Embryonic facial prominence (tissue), 1 donor: ENCODE data around the gene FAM13C.
"Not testable (repeated sequence)": the region's sequence is repeated elsewhere in the genome, so short reads cannot be mapped to it uniquely, and the experiment has no call there.

Source experiments
- DNase-seq: peaks from one replicate; pipeline ENCODE4 v3.0.0-alpha.2; 2016; ENCODE audit errors: extremely low spot score

FAM13C gene

DNA sequence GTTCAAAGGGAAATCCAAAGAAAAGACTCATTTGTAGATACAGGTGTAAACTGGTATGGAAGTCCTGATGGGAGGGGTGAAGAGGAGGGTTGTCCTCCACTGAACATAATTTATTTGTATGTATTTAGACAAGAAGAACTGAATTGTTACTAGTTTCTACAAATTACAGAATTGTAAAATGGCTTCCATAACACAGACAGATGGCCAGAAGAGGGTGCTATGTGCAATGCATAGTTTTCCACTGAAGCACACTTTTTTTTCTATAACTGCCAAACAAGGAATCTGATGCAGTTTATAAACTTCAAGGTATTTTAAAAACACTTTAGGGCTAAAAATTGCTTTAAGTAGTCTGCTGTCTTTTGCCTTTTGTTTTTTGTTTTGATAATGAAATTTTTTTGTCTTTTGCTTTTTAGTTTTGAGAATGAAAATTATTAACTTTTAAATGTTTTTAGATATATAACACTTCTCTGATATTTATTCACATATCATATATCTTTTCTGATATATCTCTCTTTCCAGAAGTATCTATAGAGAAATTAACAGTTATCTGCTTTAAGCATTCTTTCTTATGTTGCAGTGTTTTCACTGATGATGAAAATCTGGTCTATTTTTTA lies 127.4 kb downstream of the FAM13C start:
- DNase-seq, result no peak

DNA sequence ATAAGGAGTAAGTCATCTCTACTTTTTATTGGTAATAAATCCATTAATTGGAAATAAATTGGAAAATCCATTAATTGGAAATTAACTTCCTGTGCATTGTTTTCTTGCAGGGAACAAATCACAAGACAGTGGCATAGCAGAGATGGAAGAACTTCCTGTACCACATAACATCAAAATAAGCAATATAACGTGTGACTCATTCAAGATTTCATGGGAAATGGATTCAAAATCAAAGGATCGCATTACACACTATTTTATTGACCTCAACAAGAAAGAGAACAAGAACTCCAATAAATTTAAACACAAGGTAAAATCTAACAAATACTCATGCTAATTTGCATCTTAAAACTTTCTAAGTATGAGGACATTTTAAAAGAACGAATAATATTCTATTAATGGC lies 128.2 kb downstream of the FAM13C start:
- DNase-seq, result no peak

DNA sequence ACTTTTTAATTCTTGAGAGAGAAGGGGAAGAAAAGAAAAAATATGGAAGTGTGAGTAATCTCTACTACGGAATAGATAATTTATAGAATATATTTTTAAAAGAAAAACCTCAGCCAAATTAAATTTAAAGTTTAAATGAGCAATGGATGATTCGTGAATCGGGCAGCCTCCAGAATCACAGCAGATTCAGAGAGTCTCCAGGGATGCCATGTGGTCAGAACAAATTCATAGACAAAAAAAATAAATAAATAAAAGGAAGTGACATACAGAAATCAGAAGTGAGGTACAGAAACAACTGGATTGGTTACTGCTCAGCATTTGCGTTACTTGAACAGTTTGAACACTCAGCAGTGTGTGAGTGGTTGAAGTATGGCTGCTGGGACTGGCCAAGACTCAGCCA lies 132.9 kb downstream of the FAM13C start:
- no peak for DNase-seq

DNA sequence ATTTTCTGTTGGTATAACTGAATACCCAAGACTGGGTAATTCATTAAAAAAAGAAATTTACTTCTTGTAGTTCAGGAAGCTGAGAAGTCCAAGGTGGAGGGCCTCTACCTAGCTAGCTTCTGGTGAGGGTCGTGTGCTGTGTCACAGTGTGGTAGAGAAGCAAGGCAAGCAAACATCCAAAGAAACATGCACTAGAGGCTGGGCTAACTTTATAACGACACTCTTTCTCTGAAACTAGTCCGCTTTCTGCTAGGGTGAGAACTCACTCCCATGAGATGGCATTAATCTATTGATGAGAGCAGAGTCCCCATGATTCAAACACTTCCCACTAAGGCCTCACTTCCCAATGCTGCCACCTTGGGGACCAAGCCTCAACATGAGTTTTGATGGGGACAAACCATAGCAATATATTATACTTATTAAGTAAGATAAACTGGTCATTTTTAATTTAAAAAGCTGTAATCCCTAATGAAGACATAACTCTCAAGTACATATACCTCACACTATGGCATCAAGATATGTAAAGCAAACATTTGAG lies 135.1 kb downstream of the FAM13C start:
- DNase-seq, result no peak

DNA sequence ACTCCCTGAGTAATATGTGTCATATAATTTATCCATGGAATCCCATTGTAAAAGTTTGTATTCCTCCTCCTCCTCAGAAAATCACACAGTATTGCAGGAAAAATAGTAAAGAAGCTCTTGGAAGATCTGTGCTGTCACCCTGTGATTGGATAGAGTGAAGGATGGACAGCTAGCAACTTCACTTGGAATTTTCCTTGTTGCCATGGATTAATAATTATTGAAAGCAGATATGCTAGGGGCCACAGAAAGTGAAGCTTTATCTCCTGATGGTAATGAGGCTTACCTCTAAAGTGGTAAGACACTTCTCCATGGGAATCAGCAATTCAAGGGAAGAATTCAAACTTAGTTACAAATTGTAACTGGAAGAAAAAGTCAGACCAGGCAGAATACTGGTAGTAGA lies 137.1 kb downstream of the FAM13C start:
- no peak for DNase-seq

DNA sequence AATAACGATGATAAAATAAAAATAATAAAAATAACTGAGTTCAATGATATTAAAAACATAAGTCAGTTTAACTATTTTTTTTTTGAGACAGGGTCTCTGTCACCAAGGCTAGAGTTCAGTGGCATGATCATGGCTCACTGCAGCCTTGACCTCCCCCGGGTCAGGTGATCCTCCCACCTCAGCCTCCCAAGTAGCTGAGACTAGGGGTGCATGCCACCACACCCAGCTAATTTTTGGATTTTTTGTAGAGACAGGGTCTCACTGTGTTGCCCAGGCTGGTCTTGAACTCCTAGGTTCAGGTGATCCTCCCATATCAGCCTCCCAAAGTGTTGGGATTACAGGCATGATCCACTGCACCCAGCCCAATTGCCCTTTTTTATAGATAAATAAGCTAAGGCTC lies 138.8 kb downstream of the FAM13C start:
- DNase-seq, result not testable (repeated sequence)

DNA sequence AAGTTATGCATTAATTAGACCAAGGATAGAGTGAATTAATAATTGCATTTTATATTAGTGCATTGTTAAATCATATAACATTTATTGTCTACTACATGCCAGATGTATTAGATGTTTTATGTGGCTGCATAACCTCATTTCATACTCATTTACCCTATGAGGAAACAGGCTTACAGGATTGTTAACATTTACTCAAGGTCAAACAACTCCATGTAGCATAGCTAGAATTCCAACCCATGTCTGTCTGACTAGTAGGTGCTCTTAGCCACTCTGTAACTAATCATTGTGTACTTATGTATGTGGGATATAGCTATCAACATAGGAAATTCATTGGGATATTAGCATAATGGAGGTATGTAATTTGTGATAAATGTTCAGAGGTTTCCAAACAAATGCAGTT lies 139.6 kb downstream of the FAM13C start:
- no peak for DNase-seq

DNA sequence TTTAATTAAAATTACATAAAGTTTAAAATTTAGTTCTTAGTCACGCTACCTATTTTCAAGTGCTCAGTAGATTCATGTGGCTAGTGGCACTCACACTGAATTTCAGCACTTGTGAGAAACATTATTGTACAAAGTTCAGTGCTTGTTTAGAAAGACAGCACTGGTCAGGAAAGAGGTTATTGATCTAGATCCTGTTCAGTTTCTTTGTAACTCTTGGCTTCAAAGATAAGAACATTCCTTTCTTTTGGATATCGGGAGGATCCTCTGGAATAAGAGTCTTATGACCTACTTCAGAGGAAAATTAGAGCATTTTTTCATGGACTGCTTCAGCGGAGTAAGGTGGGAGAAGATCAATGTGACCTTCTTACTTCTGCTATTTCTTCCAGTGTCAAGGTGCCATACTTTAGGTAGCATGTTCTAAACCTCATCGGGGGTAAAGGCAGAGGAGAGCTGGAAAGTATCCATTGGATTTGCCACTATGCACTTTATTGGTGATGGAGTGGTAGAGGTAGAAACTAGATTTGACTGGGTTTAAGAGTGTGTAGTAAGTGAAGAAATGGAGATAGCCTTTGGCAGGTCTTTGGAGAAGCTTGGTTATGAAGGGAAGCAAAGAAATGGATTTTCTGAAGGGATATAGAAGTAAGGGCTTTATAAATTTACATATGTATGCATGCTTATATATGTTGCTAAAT lies 146.0 kb downstream of the FAM13C start:
- no peak for DNase-seq

DNA sequence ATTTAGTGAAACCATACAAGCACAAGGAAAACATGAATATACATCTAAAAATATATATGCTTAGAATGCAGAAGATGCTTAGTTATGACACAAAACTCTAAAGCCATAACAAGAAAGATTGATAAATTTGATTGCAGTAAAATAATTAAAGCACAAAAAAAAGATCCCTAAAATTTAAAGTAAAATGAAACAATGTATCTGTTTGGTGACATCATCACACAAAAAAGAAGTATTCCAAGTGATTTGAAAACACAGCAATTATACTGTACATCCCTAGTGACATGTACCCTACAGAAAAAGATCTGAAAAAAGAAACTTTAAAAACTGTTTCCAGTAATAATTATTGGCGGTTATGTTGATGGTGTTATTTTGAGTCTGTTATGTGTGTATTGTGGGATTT lies 148.2 kb downstream of the FAM13C start:
- no peak for DNase-seq

DNA sequence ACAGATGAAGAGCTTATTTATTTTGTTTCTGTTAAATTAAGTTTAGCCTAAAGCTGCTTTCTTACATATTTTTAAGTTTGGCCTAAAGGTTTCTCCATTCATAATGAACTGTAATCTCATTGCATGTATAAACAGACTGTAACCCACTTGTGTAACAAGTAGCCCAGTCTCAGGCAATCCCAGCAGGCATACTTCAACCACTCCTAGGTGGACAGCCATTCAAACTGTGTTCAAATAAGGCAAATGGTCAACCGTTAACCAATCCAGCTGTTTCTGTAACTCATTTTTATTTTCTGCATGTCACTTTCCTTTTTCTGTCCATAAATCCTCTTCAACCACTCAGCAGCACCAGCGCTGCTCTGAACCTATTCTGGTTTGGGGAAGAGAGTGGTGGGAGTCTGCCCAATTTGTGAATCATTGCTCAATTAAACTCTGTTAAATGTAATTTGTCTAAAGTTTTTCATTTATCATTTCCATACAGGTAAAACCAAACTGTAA lies 150.0 kb downstream of the FAM13C start:
- DNase-seq, result no peak

DNA sequence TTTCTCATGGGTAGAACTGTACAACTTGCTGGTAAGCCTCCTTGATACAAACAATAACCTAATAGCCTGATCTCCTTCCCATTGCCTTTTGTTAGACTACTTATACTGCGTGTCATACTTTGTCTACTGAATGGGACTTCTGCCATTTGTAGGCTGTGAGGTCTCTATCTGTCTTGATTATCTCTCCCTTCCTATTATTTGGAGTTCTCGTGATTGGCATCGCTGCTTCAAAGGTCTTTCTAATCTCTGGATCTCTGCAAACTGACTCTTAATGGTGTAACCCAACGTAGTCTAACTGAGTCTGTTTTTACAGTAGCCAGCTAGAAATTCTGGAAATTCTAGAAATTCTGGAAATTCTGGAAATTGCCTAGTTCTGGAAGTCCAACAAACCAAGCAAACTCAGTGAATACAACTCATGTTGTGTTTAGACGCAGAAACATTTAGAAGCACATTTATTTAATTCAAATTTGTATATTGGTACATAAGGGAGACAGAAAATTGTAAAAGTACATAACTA lies 156.1 kb downstream of the FAM13C start:
- no peak for DNase-seq
